ENCODE measurements around the gene CPNE2. TPM values are rescaled to one million over a fixed set of nuclear protein-coding genes. Genes with fewer than 3 reads are reported as not detected.
"Not testable (repeated sequence)": the region's sequence is repeated elsewhere in the genome, so short reads cannot be mapped to it uniquely, and the experiment has no call there.

The CPNE2 gene
- total RNA-seq, 4 donors from 2014 or later, result 28.2 to 66.0 (median 45.8) TPM

GRCh38 chr16:57069635-57070370, 22.6 kb upstream of the CPNE2 start:
- no peak for DNase-seq (ENCODE audit: low spot score)
- TF ChIP-seq, protein P1, sequence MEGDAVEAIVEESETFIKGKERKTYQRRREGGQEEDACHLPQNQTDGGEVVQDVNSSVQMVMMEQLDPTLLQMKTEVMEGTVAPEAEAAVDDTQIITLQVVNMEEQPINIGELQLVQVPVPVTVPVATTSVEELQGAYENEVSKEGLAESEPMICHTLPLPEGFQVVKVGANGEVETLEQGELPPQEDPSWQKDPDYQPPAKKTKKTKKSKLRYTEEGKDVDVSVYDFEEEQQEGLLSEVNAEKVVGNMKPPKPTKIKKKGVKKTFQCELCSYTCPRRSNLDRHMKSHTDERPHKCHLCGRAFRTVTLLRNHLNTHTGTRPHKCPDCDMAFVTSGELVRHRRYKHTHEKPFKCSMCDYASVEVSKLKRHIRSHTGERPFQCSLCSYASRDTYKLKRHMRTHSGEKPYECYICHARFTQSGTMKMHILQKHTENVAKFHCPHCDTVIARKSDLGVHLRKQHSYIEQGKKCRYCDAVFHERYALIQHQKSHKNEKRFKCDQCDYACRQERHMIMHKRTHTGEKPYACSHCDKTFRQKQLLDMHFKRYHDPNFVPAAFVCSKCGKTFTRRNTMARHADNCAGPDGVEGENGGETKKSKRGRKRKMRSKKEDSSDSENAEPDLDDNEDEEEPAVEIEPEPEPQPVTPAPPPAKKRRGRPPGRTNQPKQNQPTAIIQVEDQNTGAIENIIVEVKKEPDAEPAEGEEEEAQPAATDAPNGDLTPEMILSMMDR (IDR thresholded peaks at IDR 0.05), result no peak
- ATAC-seq (ENCODE audit: low FRiP score), result no peak

- no peak for ATAC-seq (ENCODE audit: low FRiP score)
- TF ChIP-seq, protein P1 (IDR thresholded peaks at IDR 0.05), result no peak
- DNase-seq (ENCODE audit: low spot score), result no peak
These were observed 22.0 kb upstream of the CPNE2 start for GRCh38 chr16:57070424-57070823.

GRCh38 chr16:57071081-57071732, 21.2 kb upstream of the CPNE2 start:
- not testable (repeated sequence) for ATAC-seq (ENCODE audit: low FRiP score)

DNA sequence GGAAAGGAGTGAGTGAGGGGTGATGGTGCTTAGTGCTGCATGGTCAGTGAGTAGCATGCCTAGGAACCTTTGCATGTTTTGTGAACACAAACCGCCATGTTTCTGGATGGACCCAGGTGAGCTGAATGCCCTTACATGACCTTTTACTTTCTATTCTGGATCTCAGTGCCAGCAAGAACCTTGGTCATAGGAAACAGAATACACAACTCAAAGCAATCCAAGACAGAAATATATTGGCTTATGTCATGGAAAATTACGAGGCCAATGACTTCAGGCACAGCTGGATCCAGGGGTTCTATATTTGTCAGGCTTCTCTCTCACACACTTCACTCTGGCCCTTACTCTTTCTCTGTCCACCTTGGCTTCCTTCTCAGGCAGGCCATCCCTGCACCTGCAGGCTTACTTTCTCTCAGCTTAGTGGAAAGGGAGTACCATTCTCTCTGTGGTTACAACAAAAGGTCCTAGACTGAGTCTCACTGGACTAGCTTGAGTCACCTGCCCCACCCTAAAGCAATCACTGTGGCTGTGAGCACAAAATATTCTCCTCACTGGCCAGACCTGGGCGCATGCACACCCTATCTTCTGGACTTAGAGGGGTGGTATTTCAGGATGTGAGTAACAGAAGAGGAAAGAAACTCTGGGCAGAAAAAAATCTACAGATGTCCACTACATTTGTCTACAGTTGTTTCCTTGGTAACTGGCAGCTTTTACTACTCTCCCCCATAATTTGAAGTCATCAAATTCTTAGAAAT, 20.4 kb upstream of the CPNE2 start:
- TF ChIP-seq, protein P1 (IDR thresholded peaks at IDR 0.05), result no peak
- no peak for DNase-seq (ENCODE audit: low spot score)
- peak; percentile 78 for ATAC-seq (ENCODE audit: low FRiP score)

More at GRCh38 chr16:57071081-57071732, 21.2 kb upstream of the CPNE2 start:
- not testable (repeated sequence) for DNase-seq (ENCODE audit: low spot score)

DNA sequence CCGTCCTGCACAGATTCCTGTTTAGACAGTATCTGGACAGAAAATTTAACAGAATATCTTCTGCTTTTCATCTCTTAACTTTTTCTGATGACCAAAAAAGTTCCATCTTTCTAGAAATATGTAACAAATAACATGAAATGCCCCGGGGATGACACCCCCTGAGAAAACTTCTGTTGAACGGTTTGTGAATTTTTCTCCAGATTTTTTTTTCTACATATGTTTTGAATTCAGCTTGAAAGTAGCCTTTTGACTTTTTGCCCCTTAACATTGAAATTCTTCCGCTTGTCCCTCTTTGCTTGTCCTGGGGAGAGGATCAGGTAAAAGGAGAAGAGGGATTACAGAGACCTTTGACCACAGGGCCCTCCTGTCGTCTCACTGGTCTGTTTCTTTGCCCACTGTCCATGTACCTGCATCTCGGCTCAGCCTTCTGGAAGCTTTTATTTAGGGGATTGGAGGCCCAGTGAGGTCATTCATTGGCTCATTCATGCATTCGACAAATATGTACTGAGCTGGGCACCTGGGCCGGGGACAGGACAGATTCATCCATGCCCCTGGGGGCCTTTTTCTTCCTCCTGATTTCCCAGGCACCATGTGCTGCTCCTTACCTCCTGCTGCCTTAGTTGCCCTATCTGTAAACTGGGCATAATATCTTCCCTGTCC, 19.6 kb upstream of the CPNE2 start:
- TF ChIP-seq, protein P1 (IDR thresholded peaks at IDR 0.05), result no peak
- no peak for DNase-seq (ENCODE audit: low spot score)
- no peak for ATAC-seq (ENCODE audit: low FRiP score)

DNA sequence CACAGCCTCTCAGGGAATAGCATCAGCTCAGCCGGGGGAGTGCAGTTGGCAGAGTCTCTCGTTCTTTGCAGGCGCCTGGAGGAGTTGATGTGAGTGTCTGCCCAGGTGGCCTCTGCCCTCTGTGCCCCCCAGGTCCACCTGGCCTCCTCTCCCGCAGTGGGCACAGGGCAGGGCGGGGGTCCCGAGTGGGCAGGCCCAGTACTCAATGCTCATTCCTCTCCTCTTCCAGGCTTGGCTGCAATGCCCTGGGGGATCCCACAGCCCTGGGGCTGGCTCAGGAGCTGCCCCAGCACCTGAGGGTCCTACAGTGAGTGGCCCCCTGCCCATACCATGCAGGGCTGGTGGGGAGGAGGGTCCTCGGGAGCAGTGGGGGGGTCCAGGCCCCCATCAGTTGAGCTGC, 14.7 kb upstream of the CPNE2 start:
- no peak for DNase-seq (ENCODE audit: low spot score)
- no peak for ATAC-seq (ENCODE audit: low FRiP score)
- TF ChIP-seq, protein P1 (IDR thresholded peaks at IDR 0.05), result no peak

DNA sequence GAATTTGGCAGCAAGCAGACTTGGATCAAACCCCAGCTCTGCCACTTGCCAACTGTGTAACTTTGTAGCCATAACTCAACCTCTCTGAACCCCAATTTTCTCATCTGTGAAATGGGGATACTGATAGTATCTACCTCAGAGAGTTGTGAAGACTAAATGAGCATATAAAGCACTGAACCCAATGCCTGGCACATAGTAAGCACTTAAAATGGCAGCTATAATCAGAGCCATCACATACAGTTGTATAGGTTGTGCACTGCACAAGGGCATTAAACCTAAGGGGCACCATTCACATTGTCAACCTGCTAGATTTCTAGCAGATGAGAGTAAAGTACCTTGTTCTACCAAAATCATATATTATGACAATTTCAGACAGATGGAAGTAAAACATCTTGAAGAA, 10.6 kb upstream of the CPNE2 start:
- TF ChIP-seq, protein P1 (IDR thresholded peaks at IDR 0.05), result no peak
- ATAC-seq (ENCODE audit: low FRiP score) (no peak), DNase-seq (ENCODE audit: low spot score) (no peak)
